ENCODE measurements around the gene DNAH5.

Gene DNAH5

DNA sequence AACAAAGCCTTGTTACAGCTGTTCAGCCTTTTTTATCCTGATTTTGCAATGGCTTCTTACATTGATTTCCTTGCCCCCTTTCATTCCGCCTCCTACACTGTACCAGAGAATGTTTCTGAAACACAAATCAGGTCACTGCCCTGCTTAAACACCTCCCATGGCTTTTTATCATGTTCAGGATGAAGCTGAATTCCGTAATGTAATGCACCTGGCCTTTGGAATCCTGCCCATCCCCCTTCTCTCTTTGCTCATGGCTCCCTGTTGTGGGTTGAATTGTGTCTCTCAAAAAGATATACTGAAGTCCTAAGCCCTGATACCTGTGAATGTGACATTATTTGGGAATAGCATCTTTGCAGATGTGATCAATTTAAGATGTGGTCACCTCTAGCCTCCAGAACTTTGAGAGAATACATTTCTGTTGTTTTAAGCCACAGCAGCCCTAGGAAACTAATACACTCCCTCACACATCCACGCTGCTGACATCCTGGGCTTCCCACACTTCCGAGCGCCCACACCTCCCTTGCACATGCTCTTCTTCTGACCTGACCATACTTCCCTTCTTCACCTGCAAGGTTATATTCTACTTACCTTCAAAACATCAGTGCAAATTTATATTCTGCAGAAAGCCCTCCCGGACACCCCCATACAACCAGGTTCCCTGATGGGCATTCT, 101.2 kb downstream of the DNAH5 start:
- DNase-seq (ENCODE audit: low read depth), result no peak
- TF ChIP-seq, protein P1, sequence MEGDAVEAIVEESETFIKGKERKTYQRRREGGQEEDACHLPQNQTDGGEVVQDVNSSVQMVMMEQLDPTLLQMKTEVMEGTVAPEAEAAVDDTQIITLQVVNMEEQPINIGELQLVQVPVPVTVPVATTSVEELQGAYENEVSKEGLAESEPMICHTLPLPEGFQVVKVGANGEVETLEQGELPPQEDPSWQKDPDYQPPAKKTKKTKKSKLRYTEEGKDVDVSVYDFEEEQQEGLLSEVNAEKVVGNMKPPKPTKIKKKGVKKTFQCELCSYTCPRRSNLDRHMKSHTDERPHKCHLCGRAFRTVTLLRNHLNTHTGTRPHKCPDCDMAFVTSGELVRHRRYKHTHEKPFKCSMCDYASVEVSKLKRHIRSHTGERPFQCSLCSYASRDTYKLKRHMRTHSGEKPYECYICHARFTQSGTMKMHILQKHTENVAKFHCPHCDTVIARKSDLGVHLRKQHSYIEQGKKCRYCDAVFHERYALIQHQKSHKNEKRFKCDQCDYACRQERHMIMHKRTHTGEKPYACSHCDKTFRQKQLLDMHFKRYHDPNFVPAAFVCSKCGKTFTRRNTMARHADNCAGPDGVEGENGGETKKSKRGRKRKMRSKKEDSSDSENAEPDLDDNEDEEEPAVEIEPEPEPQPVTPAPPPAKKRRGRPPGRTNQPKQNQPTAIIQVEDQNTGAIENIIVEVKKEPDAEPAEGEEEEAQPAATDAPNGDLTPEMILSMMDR (IDR thresholded peaks at IDR 0.05; ENCODE audit: low read length, missing control alignments), result no peak
- H3K4me3 ChIP-seq (replicated peaks; ENCODE audit: low read depth, low read length), result no peak overlapping the region

DNA sequence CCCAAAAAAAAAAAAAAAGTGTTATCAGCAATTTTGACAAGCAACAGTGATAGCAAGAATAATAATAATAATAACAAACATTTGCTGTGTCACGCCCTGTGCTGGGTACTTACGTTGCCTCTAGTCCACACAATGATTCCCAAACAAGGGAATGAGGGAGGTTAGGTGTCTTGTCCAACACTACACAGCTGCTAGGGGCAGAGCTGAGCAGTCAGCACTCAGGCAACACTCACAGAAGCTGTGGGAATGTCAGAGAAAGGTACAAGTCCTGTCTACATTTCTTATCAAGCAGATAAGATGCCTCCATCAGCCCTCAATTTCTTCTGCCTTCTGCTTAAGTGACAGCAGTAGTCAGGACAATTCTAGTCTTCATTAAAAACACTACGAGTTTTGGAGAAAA, 111.0 kb downstream of the DNAH5 start:
- TF ChIP-seq, protein P1 (IDR thresholded peaks at IDR 0.05; ENCODE audit: low read length, missing control alignments), result no peak
- H3K4me3 ChIP-seq (replicated peaks; ENCODE audit: low read depth, low read length), result no peak overlapping the region
- DNase-seq (ENCODE audit: low read depth), result no peak

DNA sequence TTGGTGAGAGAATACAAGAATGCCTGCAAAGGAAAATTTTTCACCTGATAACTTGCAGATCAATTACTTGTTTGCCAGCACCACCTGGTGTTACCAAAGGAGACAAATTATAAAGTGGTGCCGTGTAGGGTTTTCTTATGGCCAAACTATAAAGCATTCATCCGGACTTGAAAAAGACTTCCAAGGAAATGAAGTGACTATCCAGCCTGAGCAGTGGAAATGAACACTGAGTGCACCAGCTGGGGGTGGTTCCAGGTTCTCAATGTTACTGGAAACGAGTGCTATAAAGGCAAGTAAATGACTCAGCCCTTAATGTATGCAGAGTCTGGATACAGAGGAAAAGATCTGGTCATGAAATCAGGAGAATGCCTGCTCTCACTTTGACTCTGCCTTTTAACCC, 113.1 kb downstream of the DNAH5 start:
- TF ChIP-seq, protein P1 (IDR thresholded peaks at IDR 0.05; ENCODE audit: low read length, missing control alignments), result no peak
- DNase-seq (ENCODE audit: low read depth), result no peak

DNA sequence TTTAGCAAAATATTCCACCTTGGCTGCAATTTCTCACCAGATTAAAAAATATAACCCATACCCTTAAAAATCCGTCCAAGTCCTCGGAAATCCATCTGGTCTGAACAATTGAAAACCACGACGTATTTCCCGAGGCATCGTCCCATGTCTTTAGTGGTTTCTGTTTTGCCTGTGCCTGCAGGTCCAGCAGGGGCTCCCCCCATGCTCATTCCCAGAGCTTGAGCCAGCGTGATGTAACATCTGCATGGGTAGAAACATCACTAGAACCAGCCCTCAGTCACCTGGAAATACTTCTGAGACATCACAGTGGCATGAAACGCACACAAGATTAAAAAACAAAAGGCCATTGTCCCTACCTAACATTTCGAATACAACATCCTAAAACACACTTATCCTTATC, 114.0 kb downstream of the DNAH5 start:
- TF ChIP-seq, protein P1 (IDR thresholded peaks at IDR 0.05; ENCODE audit: low read length, missing control alignments), result no peak
- H3K4me3 ChIP-seq (replicated peaks; ENCODE audit: low read depth, low read length), result no peak overlapping the region
- no peak for DNase-seq (ENCODE audit: low read depth)

More for the DNA sequence above, 113.1 kb downstream of the DNAH5 start:
- no peak overlapping the region for H3K4me3 ChIP-seq (replicated peaks; ENCODE audit: low read depth, low read length)

DNA sequence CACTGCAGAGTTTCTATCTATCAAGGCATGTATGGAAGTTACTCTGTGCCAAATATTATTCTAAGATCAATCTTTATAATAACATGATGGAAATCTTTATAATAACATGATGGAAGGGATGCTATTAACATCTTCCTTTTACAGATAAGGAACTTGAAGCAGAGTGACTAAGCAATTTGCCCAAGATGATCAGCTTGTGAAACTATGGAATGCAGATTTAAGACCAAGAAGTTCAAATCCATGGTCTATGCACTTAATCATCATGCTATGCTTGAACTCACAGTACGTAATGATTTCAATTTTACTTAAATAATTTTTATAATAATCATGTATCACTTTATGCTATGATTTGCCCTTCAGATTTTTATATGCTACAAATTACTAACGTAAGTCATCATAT, 123.1 kb downstream of the DNAH5 start:
- TF ChIP-seq, protein P1 (IDR thresholded peaks at IDR 0.05; ENCODE audit: low read length, missing control alignments), result no peak
- DNase-seq (ENCODE audit: low read depth), result no peak
- no peak overlapping the region for H3K4me3 ChIP-seq (replicated peaks; ENCODE audit: low read depth, low read length)

DNA sequence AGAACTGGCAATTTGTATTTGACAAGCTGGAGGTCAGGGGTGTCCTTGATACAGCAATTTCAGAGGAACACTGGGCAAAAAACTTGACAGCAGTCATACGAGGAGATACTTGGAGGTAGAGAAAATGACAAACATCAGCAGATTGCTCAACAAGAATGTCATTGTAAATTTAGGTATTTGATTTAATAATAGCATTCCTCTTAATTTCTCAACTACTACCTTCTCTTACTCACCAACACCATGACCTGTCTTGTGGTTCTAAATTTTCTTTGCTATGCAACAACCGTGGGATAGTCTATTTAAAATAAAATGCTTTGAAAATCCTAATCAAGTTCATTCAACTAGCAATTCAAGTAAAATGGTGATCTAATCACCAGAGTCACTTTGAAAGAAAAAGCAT, 128.4 kb downstream of the DNAH5 start:
- TF ChIP-seq, protein P1 (IDR thresholded peaks at IDR 0.05; ENCODE audit: low read length, missing control alignments), result no peak
- DNase-seq (ENCODE audit: low read depth), result no peak
- no peak overlapping the region for H3K4me3 ChIP-seq (replicated peaks; ENCODE audit: low read depth, low read length)

DNA sequence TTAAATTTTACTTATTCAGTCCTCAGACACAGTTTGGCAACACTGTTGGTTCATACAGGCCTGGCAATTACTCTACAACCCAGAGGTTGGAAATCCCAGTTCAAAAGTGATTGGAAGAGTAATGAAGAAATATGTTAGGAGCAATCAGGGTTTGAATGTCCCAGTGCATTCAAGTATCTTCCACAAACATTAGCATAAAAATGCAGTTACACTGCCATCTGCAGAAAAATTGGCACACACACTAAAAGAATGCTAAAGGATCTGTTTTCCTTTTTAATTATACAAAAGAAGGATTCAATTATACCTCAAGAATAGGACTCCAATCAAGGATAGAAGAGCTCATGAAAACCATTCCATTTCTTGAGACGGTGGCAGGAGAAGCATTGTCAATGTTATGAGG, 130.2 kb downstream of the DNAH5 start:
- TF ChIP-seq, protein P1 (IDR thresholded peaks at IDR 0.05; ENCODE audit: low read length, missing control alignments), result no peak
- DNase-seq (ENCODE audit: low read depth), result no peak
- no peak overlapping the region for H3K4me3 ChIP-seq (replicated peaks; ENCODE audit: low read depth, low read length)
